ENCODE data around the gene GRIP1.

Gene GRIP1, protein sequence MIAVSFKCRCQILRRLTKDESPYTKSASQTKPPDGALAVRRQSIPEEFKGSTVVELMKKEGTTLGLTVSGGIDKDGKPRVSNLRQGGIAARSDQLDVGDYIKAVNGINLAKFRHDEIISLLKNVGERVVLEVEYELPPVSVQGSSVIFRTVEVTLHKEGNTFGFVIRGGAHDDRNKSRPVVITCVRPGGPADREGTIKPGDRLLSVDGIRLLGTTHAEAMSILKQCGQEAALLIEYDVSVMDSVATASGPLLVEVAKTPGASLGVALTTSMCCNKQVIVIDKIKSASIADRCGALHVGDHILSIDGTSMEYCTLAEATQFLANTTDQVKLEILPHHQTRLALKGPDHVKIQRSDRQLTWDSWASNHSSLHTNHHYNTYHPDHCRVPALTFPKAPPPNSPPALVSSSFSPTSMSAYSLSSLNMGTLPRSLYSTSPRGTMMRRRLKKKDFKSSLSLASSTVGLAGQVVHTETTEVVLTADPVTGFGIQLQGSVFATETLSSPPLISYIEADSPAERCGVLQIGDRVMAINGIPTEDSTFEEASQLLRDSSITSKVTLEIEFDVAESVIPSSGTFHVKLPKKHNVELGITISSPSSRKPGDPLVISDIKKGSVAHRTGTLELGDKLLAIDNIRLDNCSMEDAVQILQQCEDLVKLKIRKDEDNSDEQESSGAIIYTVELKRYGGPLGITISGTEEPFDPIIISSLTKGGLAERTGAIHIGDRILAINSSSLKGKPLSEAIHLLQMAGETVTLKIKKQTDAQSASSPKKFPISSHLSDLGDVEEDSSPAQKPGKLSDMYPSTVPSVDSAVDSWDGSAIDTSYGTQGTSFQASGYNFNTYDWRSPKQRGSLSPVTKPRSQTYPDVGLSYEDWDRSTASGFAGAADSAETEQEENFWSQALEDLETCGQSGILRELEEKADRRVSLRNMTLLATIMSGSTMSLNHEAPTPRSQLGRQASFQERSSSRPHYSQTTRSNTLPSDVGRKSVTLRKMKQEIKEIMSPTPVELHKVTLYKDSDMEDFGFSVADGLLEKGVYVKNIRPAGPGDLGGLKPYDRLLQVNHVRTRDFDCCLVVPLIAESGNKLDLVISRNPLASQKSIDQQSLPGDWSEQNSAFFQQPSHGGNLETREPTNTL

DNA sequence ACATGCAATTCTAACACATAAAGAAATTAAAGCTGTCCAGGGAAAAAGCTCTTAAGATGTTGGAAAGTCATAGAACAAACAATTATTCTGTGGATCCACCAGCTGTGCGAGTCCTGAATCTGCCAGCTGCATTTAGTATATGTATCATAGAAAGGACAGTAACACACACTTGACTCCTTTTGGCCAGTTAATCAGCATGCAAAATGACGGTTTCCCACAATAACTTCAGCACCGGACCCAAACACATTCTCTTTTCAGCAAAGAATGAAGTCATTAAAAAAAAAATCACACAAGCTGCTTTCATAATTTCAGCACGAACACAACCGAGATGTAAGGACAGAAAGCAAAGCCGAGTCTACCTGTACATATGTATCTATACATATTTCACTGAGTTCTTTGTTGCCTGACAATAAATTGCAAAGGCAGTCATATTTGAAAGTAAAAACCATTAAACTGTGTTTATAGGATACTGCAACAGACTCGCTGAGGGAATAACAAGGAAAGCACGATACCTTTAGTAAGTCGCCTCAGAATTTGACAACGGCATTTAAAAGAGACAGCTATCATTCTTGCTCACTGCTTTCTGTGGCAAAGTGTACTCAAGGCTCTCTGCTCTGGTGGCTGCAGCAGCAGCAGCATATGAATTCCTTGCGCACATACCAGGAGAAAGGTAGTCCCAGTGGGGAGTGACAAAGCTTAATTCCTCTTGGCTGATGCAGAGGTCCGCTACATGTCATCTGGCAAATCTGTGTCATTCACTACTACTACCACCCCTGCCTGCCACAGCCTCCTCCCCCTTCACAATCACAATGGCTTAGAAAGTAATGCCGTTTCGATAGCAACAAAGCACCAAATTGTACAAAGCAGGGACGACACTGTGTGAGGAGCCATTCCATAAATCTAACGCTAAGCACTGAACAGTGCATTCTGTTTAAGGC lies at the start of gene GRIP1:
GRIP1 (minus strand) TSS at position 739 of the 938 bp plus-strand sequence; CDS start at position 567, 172 bp downstream.
- peak; percentile 6 for DNase-seq (ENCODE audit: low spot score)

GRCh38 chr12:66726556-66726955 lies 47.7 kb upstream of the GRIP1 start:
- no peak for DNase-seq (ENCODE audit: low spot score)

DNA sequence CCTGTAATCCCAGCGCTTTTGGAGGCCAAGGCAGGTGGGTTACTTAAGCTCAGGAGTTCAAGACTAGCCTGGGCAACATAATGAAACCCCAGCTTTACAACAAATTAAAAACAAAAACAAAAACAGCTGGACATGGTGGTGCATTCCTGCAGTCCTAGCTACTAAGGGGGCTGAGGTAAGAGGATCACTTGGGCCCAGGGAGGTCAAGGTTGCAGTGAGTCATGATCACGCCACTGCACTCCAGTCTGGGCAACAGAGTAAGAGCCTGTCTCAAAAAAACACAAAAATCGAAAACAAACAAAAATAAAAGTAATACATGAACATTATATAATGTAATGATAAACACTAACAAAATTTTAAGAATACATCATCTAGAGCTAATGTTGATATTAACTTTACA lies 46.2 kb upstream of the GRIP1 start:
- DNase-seq (ENCODE audit: low spot score) = no peak

GRCh38 chr12:66724616-66725015 lies 45.7 kb upstream of the GRIP1 start:
- DNase-seq (ENCODE audit: low spot score) = no peak

GRCh38 chr12:66724026-66724425 lies 45.1 kb upstream of the GRIP1 start:
- DNase-seq (ENCODE audit: low spot score) = no peak

GRCh38 chr12:66719862-66720261 lies 41.0 kb upstream of the GRIP1 start:
- DNase-seq (ENCODE audit: low spot score) = no peak

GRCh38 chr12:66717036-66717673 lies 38.3 kb upstream of the GRIP1 start:
- no peak for DNase-seq (ENCODE audit: low spot score)

GRCh38 chr12:66716522-66716921 lies 37.6 kb upstream of the GRIP1 start:
- DNase-seq (ENCODE audit: low spot score) = no peak

GRCh38 chr12:66714709-66715108 lies 35.8 kb upstream of the GRIP1 start:
- no peak for DNase-seq (ENCODE audit: low spot score)

DNA sequence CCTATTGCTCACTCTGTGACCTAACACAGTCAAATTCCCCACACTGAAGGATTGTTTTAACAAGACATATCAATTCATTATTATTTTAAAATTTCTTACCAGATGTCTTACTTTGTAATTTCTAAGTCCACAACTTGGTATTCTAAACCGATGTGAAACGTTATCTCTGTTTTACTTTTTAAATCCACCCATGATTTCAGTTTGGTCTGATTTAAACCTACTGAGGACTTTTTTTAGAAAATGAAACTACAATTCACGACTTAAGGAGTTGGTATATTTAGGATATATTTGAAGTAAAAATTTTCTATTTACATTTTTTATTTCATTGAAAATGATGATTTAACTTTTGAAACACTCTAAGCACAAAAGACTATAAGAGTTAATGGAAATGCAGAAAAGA lies 35.1 kb upstream of the GRIP1 start:
- no peak for DNase-seq (ENCODE audit: low spot score)

DNA sequence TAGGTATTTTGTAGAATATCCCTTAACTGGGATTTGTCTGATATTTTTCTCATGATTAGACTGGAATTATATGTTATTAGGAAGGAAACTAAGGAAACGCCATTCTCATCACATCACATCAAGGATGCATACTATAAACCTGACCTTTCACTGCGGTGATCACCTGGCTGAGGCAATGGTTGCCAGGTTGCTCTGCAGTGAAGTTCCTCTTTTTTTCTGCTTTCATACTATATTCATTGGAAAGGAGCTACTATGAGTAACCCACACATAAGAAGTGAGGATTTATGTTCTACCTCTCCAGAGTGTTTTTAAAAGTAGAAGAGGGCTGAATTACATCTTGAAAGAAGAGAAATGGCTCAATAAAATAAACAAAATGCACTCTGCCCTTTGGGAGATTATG lies 31.0 kb upstream of the GRIP1 start:
- DNase-seq (ENCODE audit: low spot score) = no peak

- DNase-seq (ENCODE audit: low spot score) = no peak
Observed at GRCh38 chr12:66709457-66709773, 30.5 kb upstream of the GRIP1 start.

- no peak for DNase-seq (ENCODE audit: low spot score)
Observed at GRCh38 chr12:66708704-66709456, 30.0 kb upstream of the GRIP1 start.

GRCh38 chr12:66707002-66707697 lies 28.3 kb upstream of the GRIP1 start:
- no peak for DNase-seq (ENCODE audit: low spot score)

GRCh38 chr12:66699738-66700482 lies 21.0 kb upstream of the GRIP1 start:
- no peak for DNase-seq (ENCODE audit: low spot score)

- no peak for DNase-seq (ENCODE audit: low spot score)
Observed at GRCh38 chr12:66698558-66698957, 19.7 kb upstream of the GRIP1 start.

GRCh38 chr12:66697404-66697803 lies 18.5 kb upstream of the GRIP1 start:
- no peak for DNase-seq (ENCODE audit: low spot score)

GRCh38 chr12:66694666-66695613 lies 16.1 kb upstream of the GRIP1 start:
- no peak for DNase-seq (ENCODE audit: low spot score)
